PFSK-1 (cell line): ENCODE results near the gene FEM1A.

Source experiments
- FOXP2 ChIP-seq: optimal IDR thresholded peaks from 2 replicates; pipeline ENCODE3; 2011; ENCODE audit warnings: borderline replicate concordance, control low read depth, inconsistent platforms; ENCODE audit not compliant: insufficient read depth; ENCODE audit errors: extremely low read length, extremely low read depth
- POLR2AphosphoS5 ChIP-seq: IDR thresholded peaks from 2 replicates; pipeline ENCODE4 v1.6.1; 2012; ENCODE audit warnings: low read depth, mild to moderate bottlenecking, control low read depth, low read length, moderate library complexity
- REST ChIP-seq, 2 experiments: IDR thresholded peaks; 2 replicates each; pipeline versions ENCODE4 v1.6.1 to v1.8.0; 2011 to 2012; ENCODE audit warnings: low read depth in 2 of 2, low read length in 2 of 2, control low read depth in 1 of 2, inconsistent platforms in 1 of 2, mild to moderate bottlenecking in 1 of 2, moderate library complexity in 1 of 2; ENCODE audit not compliant: insufficient read depth in 1 of 2
- SIN3A ChIP-seq: IDR thresholded peaks from 2 replicates; pipeline ENCODE4 v1.6.1; 2012; ENCODE audit warnings: mild to moderate bottlenecking, low read length, moderate library complexity, borderline replicate concordance; ENCODE audit not compliant: insufficient read depth
- TAF1 ChIP-seq: IDR thresholded peaks from 2 replicates; pipeline ENCODE4 v1.6.1; 2012; ENCODE audit warnings: low read length, control low read depth, borderline replicate concordance; ENCODE audit not compliant: insufficient read depth

- TF ChIP-seq TAF1 (no peak), SIN3A (peak; percentile 80; the same call in 1 of the 2 replicates), REST (IDR thresholded peaks at IDR 0.05; ENCODE audit: insufficient read depth in 1 of 2, low read depth in 2 of 2, low read length in 2 of 2) (no peak), POLR2AphosphoS5 (peak; percentile 56; the same call in 1 of the 2 replicates), FOXP2 (no peak)
Measured at GRCh38 chr19:4815426-4816201, 24.1 kb downstream of the FEM1A start.
